OCI-LY3 (cell line): ENCODE data around the gene EEF1AKMT2.

Experiments
- CTCF ChIP-seq: fragments of 200-600, 300-600 bp; sonication (generic); IDR thresholded peaks from 2 replicates; pipeline ENCODE4 v1.5.1; 2014; ENCODE audit warnings: antibody characterized with exemption, low read length, low read depth
- EZH2phosphoT487 ChIP-seq: fragments of 200-600 bp; shearing (Covaris generic); IDR thresholded peaks from 2 replicates; pipeline ENCODE4 v1.6.1; 2018; ENCODE audit warnings: antibody characterized with exemption, mixed run types, low read depth

DNA sequence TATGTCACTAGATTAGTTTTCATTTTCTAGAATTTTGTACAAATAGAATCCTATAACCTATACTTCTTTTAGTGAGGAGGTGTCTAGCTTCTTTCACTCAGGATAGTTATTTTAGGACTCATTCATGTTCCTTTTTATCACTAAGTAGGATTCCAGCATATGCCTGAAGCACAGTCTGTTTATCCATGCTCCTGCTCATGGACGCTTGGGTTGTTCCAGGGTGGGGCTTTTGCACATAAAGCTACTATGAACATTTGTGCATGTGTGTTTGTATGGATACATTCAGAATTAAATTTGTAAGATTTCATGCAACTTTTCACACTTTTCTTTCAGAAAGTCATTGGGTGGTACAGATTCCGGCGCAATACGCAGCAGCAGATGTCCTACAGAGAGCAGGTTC is 34.6 kb upstream of the EEF1AKMT2 start:
- TF ChIP-seq CTCF (no peak), EZH2phosphoT487 (no peak)
